Activated CD4-positive, alpha-beta T cell treated with anti-CD3 and anti-CD28 coated beads, Interleukin-2, amount 10 ng/mL, durations not matched to agents 7 days and 5 days (primary cell): ENCODE results near the gene FAM217A. TPM values are rescaled to one million over a fixed set of nuclear protein-coding genes. Genes with fewer than 3 reads are reported as not detected.
A peak's percentile ranks its signal among the peaks of the same experiment; 100 is the strongest.

Experiments
- CTCF ChIA-PET: fragments of 350-600 bp; sonication (Branson Sonifier 250); formaldehyde crosslinking; loops from one replicate; lab custom pipeline; 2021; ENCODE audit warnings: antibody characterized with exemption; lab: Charles Lee
- POLR2A ChIA-PET: fragments of 350-600 bp; sonication (Branson Sonifier 250); formaldehyde crosslinking; loops from one replicate; lab custom pipeline; 2021; ENCODE audit warnings: antibody characterized with exemption; lab: Charles Lee
- DNase-seq: peaks from one replicate; pipeline ENCODE4 v3.0.0-alpha.2; 2020
- H3K27ac Mint-ChIP-seq: one replicate; pipeline ENCODE4 v1.8.0; 2021; ENCODE audit warnings: mild to moderate bottlenecking, moderate library complexity, mixed read lengths
- H3K27me3 Mint-ChIP-seq: one replicate; pipeline ENCODE4 v1.8.0; 2021; ENCODE audit warnings: mixed read lengths
- H3K36me3 Mint-ChIP-seq: one replicate; pipeline ENCODE4 v1.8.0; 2021; ENCODE audit warnings: low read depth, mixed read lengths
- H3K4me1 Mint-ChIP-seq: one replicate; pipeline ENCODE4 v1.8.0; 2021; ENCODE audit warnings: mixed read lengths
- H3K4me3 Mint-ChIP-seq: one replicate; pipeline ENCODE4 v1.8.0; 2021; ENCODE audit warnings: mild to moderate bottlenecking, moderate library complexity, mixed read lengths
- H3K9me3 Mint-ChIP-seq: one replicate; pipeline ENCODE4 v1.8.0; 2021; ENCODE audit warnings: mixed read lengths
- total RNA-seq, 2 experiments: library from RNA; stranded (reverse); gene quantifications; one replicate each; pipeline ENCODE4 v1.2.3, GENCODE V29; 2021

Gene FAM217A
- total RNA-seq, 2 experiments from 2014 or later = not detected

- ChIA-PET CTCF (interaction anchor here (1.1 kb wide), 1 partner anchor 13 kb away, joined by 3 read pairs; no protein-coding TSS in a partner anchor), POLR2A (no interaction called here)
- Mint-ChIP-seq H3K9me3 (no peaks in the 10 kb centered on the region), H3K36me3 (no peaks in the 10 kb centered on the region), H3K27ac (no peak overlapping the region), H3K4me1 (no peaks in the 10 kb centered on the region), H3K27me3 (peaks cover 8% of the 10 kb centered on the region), H3K4me3 (no peak overlapping the region)
- no peak for DNase-seq
Observed at GRCh38 chr6:4071330-4071729, 7.6 kb downstream of the FAM217A start.

- POLR2A ChIA-PET = no interaction called here
- H3K4me1 Mint-ChIP-seq = no peaks in the 10 kb centered on the region
- CTCF ChIA-PET = interaction anchor here (1.7 kb wide), 2 partner anchors 10 kb away, joined by 5 read pairs; no protein-coding TSS in a partner anchor
- H3K27me3 Mint-ChIP-seq = peaks cover 6% of the 10 kb centered on the region
- peaks cover 21% of the 10 kb centered on the region for H3K36me3 Mint-ChIP-seq
- no peak overlapping the region for H3K4me3 Mint-ChIP-seq
- no peak overlapping the region for H3K27ac Mint-ChIP-seq
- DNase-seq = no peak
- H3K9me3 Mint-ChIP-seq = no peaks in the 10 kb centered on the region
Observed at GRCh38 chr6:4069199-4069598, 9.7 kb downstream of the FAM217A start.

DNA sequence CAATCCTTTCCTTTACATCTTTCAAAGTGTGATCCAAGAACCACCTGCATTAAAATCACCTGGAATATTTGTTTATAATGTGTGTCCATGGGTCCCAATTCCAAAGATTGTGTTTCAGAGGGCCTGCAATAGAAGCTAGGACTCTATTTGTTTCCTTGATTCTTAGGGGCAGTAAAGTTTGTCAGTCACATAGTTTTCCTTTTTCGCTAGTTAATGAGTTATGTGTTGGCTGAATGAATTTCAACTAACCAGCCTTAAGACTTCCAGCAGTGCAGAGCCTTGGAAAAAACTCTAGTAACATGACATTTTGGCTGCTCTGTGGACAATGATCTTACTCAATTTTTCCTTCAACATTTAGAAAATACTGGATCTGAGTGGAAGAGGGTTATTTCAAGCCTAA lies 11.3 kb downstream of the FAM217A start:
- H3K36me3 Mint-ChIP-seq = peaks cover 32% of the 10 kb centered on the region
- H3K4me1 Mint-ChIP-seq = no peaks in the 10 kb centered on the region
- no peaks in the 10 kb centered on the region for H3K9me3 Mint-ChIP-seq
- ChIA-PET CTCF (interaction anchor here (1.3 to 1.7 kb wide), 2 partner anchors 8 to 88 kb away, joined by 3 to 5 read pairs; no protein-coding TSS in a partner anchor), POLR2A (no interaction called here)
- H3K27ac Mint-ChIP-seq = no peak overlapping the region
- peaks cover 6% of the 10 kb centered on the region for H3K27me3 Mint-ChIP-seq
- no peak for DNase-seq
- no peak overlapping the region for H3K4me3 Mint-ChIP-seq

DNA sequence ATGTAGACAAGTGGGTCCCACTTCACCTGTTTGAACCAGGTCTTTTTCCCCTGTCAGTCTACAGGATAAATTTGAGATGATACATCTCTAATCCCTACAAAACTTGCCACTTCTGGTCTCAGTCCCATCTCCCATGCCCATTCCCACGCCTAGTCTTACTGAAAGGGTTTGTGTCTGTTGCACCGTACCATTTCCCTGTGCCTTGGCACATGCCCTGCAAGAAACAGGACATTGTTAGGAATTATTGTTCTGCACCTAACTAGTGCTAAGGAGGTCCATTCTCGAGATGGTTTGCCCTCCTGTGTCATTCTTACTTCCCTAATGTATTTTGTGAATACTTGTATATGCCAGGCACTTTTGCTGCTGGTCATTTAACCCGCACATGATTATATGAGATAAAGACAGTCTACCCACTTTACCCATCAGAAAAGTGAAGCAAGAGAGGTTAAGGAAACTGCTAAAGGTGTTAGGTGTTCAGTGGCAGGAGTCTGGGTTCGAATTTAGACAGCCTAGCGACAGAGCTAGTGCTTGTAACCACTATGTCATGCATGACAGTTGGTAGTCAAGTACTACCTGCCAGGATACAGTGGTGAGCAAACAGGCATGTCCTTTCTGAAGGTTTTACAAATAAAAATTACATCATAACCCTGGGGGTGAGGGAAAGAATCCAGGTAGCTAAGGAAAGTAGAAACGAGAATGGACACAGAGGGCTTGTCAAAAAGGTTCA lies 12.7 kb downstream of the FAM217A start:
- POLR2A ChIA-PET = no interaction called here
- Mint-ChIP-seq H3K4me3 (no peak overlapping the region), H3K9me3 (no peaks in the 10 kb centered on the region), H3K4me1 (no peaks in the 10 kb centered on the region), H3K36me3 (peaks cover 36% of the 10 kb centered on the region), H3K27me3 (peaks cover 6% of the 10 kb centered on the region), H3K27ac (no peak overlapping the region)
- no peak for DNase-seq
- CTCF ChIA-PET = no interaction called here

DNA sequence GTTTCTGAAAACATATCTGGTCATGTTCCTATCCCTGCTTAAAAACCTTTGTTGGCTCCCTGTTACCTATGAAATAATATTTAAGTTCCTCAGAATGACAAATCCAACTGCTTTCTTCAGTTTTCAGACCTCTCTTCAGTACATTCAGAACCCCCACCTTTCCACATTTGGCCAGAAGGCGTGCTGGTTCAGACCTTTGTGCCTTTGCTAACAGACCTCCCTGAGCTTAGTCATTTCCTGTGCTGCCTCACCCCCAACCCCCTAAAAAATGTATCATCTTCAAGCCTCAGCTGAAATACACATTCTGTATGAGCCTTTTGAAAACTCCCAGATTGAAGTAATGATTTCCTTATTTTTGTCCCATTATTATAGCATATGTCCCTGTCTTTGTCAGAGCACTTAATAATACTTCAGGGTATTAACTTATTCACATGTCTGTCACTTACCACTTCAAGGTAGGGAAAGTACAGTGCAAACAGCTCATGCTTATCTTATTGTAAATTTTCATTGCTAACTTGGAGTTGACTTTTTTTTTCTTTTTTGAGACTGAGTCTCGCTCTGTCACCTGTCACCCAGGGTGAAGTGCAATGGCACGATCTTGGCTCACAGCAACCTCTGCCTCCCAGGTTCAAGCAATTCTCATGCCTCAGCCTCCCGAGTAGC lies 19.7 kb downstream of the FAM217A start:
- CTCF ChIA-PET = interaction anchor here (0.6 to 3.9 kb wide), 15 partner anchors 9 to 1979 kb away, joined by 3 to 20 read pairs (median 4); partner anchors contain the start of gene ECI2
- peaks cover 66% of the 10 kb centered on the region for H3K36me3 Mint-ChIP-seq

DNA sequence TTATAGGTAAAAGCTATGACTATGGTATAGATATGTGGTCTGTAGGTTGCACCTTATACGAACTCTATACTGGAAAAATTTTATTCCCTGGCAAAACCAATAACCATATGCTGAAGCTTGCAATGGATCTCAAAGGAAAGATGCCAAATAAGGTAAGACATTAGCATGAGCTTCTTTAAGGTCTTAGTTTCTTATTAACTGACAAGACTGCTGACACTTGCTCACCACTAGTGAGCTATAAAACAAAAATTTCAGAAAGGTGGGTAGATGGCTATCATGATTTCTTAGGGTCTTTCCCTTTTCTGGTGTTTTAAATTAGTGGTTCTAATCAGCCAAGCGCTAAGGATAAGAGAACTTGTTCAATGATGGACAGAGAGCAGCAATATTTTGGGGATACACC lies 21.9 kb downstream of the FAM217A start:
- DNase-seq = no peak
- ChIA-PET CTCF (interaction anchor here (1.8 to 3.9 kb wide), 3 partner anchors 34 to 98 kb away, joined by 4 to 20 read pairs (median 17); partner anchors contain the start of gene ECI2), POLR2A (no interaction called here)
- peaks cover 64% of the 10 kb centered on the region for H3K36me3 Mint-ChIP-seq
- H3K4me1 Mint-ChIP-seq = peaks cover 43% of the 10 kb centered on the region
- H3K9me3 Mint-ChIP-seq = no peaks in the 10 kb centered on the region
- H3K27ac Mint-ChIP-seq = no peak overlapping the region
- no peaks in the 10 kb centered on the region for H3K27me3 Mint-ChIP-seq
- no peak overlapping the region for H3K4me3 Mint-ChIP-seq

More for the DNA sequence above, 19.7 kb downstream of the FAM217A start:
- peaks cover 38% of the 10 kb centered on the region for H3K4me1 Mint-ChIP-seq
- H3K27me3 Mint-ChIP-seq = no peaks in the 10 kb centered on the region
- peak overlapping the region; percentile 87 for H3K27ac Mint-ChIP-seq
- H3K9me3 Mint-ChIP-seq = no peaks in the 10 kb centered on the region
- H3K4me3 Mint-ChIP-seq = peak overlapping the region; percentile 42
- DNase-seq = peak; percentile 56
- POLR2A ChIA-PET = interaction anchor here (1.0 to 1.3 kb wide), 3 partner anchors 37 to 77 kb away, joined by 3 to 9 read pairs (median 3); partner anchors contain the start of gene ECI2

GRCh38 chr6:4055420-4056041 lies 23.4 kb downstream of the FAM217A start:
- H3K27me3 Mint-ChIP-seq = no peaks in the 10 kb centered on the region
- no peaks in the 10 kb centered on the region for H3K9me3 Mint-ChIP-seq
- H3K4me3 Mint-ChIP-seq = no peak overlapping the region
- peak; percentile 15 for DNase-seq
- peaks cover 40% of the 10 kb centered on the region for H3K4me1 Mint-ChIP-seq
- ChIA-PET CTCF (interaction anchor here (1.0 to 2.6 kb wide), 5 partner anchors 24 to 207 kb away, joined by 3 to 10 read pairs (median 3); no protein-coding TSS in a partner anchor), POLR2A (no interaction called here)
- H3K27ac Mint-ChIP-seq = no peak overlapping the region
- H3K36me3 Mint-ChIP-seq = peaks cover 65% of the 10 kb centered on the region

GRCh38 chr6:4049246-4049645 lies 29.7 kb downstream of the FAM217A start:
- H3K9me3 Mint-ChIP-seq = no peaks in the 10 kb centered on the region
- H3K4me1 Mint-ChIP-seq = peaks cover 8% of the 10 kb centered on the region
- H3K27ac Mint-ChIP-seq = no peak overlapping the region
- H3K36me3 Mint-ChIP-seq = peaks cover 58% of the 10 kb centered on the region
- POLR2A ChIA-PET = no interaction called here
- CTCF ChIA-PET = interaction anchor here (1.2 kb wide), 1 partner anchor 28 kb away, joined by 4 read pairs; no protein-coding TSS in a partner anchor
- no peaks in the 10 kb centered on the region for H3K27me3 Mint-ChIP-seq
- no peak overlapping the region for H3K4me3 Mint-ChIP-seq
- DNase-seq = no peak

- no peaks in the 10 kb centered on the region for H3K27me3 Mint-ChIP-seq
- ChIA-PET POLR2A (no interaction called here), CTCF (no interaction called here)
- peaks cover 72% of the 10 kb centered on the region for H3K36me3 Mint-ChIP-seq
- H3K27ac Mint-ChIP-seq = no peak overlapping the region
- H3K9me3 Mint-ChIP-seq = no peaks in the 10 kb centered on the region
- DNase-seq = no peak
- H3K4me3 Mint-ChIP-seq = no peak overlapping the region
- peaks cover 10% of the 10 kb centered on the region for H3K4me1 Mint-ChIP-seq
Observed at GRCh38 chr6:4041480-4041879, 37.5 kb downstream of the FAM217A start.

DNA sequence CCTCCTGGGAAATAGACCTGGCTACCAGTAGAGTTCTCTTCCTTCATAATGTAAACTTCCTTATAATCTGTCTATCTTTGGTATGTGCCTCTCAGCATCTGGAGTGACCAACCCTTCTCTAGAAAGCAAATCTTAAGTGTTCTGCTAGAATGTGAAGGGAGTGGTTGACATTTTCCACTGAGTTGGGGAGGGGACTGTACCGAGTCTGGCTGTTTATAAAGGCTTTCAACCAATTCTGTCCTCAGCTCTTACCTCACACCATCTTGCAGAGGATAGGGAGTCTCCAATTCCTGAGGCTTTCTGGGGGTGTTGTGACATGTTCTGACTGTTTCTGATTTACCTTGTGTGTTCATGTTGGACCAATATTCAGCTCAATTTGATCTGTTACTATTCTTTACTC lies 39.6 kb downstream of the FAM217A start:
- H3K9me3 Mint-ChIP-seq = no peaks in the 10 kb centered on the region
- peaks cover 67% of the 10 kb centered on the region for H3K36me3 Mint-ChIP-seq
- H3K4me1 Mint-ChIP-seq = peaks cover 21% of the 10 kb centered on the region
- H3K27ac Mint-ChIP-seq = no peak overlapping the region
- H3K27me3 Mint-ChIP-seq = no peaks in the 10 kb centered on the region
- no peak overlapping the region for H3K4me3 Mint-ChIP-seq
- DNase-seq = no peak
- ChIA-PET POLR2A (no interaction called here), CTCF (interaction anchor here (1.0 to 2.1 kb wide), 3 partner anchors 14 to 20 kb away, joined by 3 to 4 read pairs (median 4); a partner anchor contains a TSS)

DNA sequence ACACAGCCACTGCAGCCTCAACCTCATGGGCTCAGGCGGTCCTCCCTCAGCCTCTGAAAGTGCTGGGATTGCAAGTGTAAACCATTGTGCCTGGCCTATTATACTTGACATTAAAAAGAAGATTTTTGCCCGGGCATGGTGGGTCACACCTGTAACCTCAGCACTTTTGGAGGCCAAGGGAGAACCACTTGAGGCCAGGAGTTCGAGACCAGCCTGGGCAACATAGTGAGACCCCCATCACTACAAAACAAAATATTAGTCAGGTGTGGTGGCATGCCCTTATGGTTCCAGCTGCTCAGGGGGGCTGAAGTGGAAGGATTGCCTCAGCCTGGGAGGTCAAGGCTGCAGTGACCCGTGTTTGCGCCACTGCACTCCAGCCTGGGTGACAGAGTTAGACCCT lies 42.4 kb downstream of the FAM217A start:
- Mint-ChIP-seq H3K27ac (no peak overlapping the region), H3K9me3 (no peaks in the 10 kb centered on the region), H3K4me3 (no peak overlapping the region), H3K36me3 (peaks cover 71% of the 10 kb centered on the region), H3K27me3 (no peaks in the 10 kb centered on the region), H3K4me1 (peaks cover 43% of the 10 kb centered on the region)
- ChIA-PET CTCF (interaction anchor here (1.7 to 2.6 kb wide), 2 partner anchors 14 to 17 kb away, joined by 9 to 10 read pairs; no protein-coding TSS in a partner anchor), POLR2A (no interaction called here)
- DNase-seq = no peak

GRCh38 chr6:4032475-4032874 lies 46.5 kb downstream of the FAM217A start:
- ChIA-PET CTCF (interaction anchor here (0.6 kb wide), 1 partner anchor 11 kb away, joined by 4 read pairs; no protein-coding TSS in a partner anchor), POLR2A (no interaction called here)
- Mint-ChIP-seq H3K27me3 (no peaks in the 10 kb centered on the region), H3K4me1 (peaks cover 63% of the 10 kb centered on the region), H3K27ac (no peak overlapping the region), H3K9me3 (no peaks in the 10 kb centered on the region), H3K36me3 (peaks cover 60% of the 10 kb centered on the region), H3K4me3 (no peak overlapping the region)
- no peak for DNase-seq
